IMR-90 (cell line): ENCODE results near the gene CTXN3. TPM values are rescaled to one million over a fixed set of nuclear protein-coding genes. Genes with fewer than 3 reads are reported as not detected.

ENCODE experiments used
- ATAC-seq: fragments of 200-7000 bp; cut with Tn5 transposase; 2 replicates; pipeline ENCODE4 v1.9.1; 2020; ENCODE audit warnings: low read depth, mild to moderate bottlenecking, moderate library complexity
- BruUV-seq: library from RNA; stranded (reverse); fragments of 400-500 nt; replicated peaks from 2 replicates; lab custom pipeline; 2021; lab: Mats Ljungman, UMichigan
- CTCF ChIA-PET: fragments of 300-600 bp; formaldehyde crosslinking; extraction: SDS; loops from one replicate; lab custom pipeline; 2021; ENCODE audit warnings: antibody characterized with exemption; lab: Yijun Ruan, JAX
- POLR2A ChIA-PET: fragments of 300-600 bp; sonication (Branson Sonifier 250); formaldehyde crosslinking; loops from one replicate; lab custom pipeline; 2022; ENCODE audit warnings: antibody characterized with exemption; ENCODE audit not compliant: unreplicated experiment; lab: Charles Lee
- DNase-seq: peaks from one replicate; pipeline ENCODE4 v3.0.0; 2013
- H2AFZ ChIP-seq: replicated peaks from 2 replicates; pipeline ENCODE3; 2013; ENCODE audit warnings: low read length, mild to moderate bottlenecking; ENCODE audit not compliant: poor library complexity
- H2AK5ac ChIP-seq: 2 replicates; pipeline ENCODE4 v1.6.1; 2013; ENCODE audit warnings: low read depth, low read length, inconsistent platforms
- H2AK9ac ChIP-seq: replicated peaks from 2 replicates; pipeline ENCODE3; 2013; ENCODE audit warnings: mild to moderate bottlenecking, low read depth, low read length, moderate library complexity; ENCODE audit not compliant: poor library complexity
- H2BK120ac ChIP-seq: 2 replicates; pipeline ENCODE4 v1.6.1; 2013; ENCODE audit warnings: low read depth, low read length, inconsistent platforms
- H2BK15ac ChIP-seq: 3 replicates; pipeline ENCODE4 v1.6.1; 2013; ENCODE audit warnings: low read depth, low read length, inconsistent platforms
- H2BK20ac ChIP-seq: 2 replicates; pipeline ENCODE4 v1.6.1; 2013; ENCODE audit warnings: low read depth, mild to moderate bottlenecking, inconsistent platforms, low read length, moderate library complexity
- H2BK5ac ChIP-seq: 2 replicates; pipeline ENCODE4 v1.6.1; 2013; ENCODE audit warnings: mild to moderate bottlenecking, low read depth, low read length, inconsistent platforms; ENCODE audit not compliant: poor library complexity, severe bottlenecking
- H3K14ac ChIP-seq: replicated peaks from 2 replicates; pipeline ENCODE4 v1.6.1; 2013; ENCODE audit warnings: low read depth, low read length, inconsistent platforms
- H3K18ac ChIP-seq: 2 replicates; pipeline ENCODE4 v1.6.1; 2013; ENCODE audit warnings: low read depth, low read length, control low read depth
- H3K23ac ChIP-seq: 2 replicates; pipeline ENCODE4 v1.6.1; 2013; ENCODE audit warnings: low read depth, low read length, inconsistent platforms
- H3K27ac ChIP-seq: 2 replicates; pipeline ENCODE4 v1.5.1; 2013; ENCODE audit warnings: mild to moderate bottlenecking, control low read depth, low read length; ENCODE audit not compliant: insufficient read depth
- H3K27me3 ChIP-seq: 2 replicates; pipeline ENCODE4 v1.6.1; 2013; ENCODE audit warnings: low read length; ENCODE audit not compliant: control insufficient read depth, insufficient read depth
- H3K36me3 ChIP-seq: 2 replicates; pipeline ENCODE4 v1.6.1; 2013; ENCODE audit warnings: low read length, mixed read lengths; ENCODE audit not compliant: control insufficient read depth, insufficient read depth
- H3K4ac ChIP-seq: 2 replicates; pipeline ENCODE4 v1.6.1; 2013; ENCODE audit warnings: low read depth, low read length, inconsistent platforms
- H3K4me1 ChIP-seq: 2 replicates; pipeline ENCODE4 v1.6.1; 2013; ENCODE audit warnings: low read length, mixed read lengths; ENCODE audit not compliant: control insufficient read depth, insufficient read depth
- H3K4me2 ChIP-seq: 2 replicates; pipeline ENCODE4 v1.6.1; 2013; ENCODE audit warnings: low read depth, mild to moderate bottlenecking, control low read depth, low read length, moderate library complexity
- H3K4me3 ChIP-seq: 2 replicates; pipeline ENCODE4 v1.5.1; 2013; ENCODE audit warnings: low read depth, mild to moderate bottlenecking, control low read depth, low read length, moderate library complexity; ENCODE audit not compliant: insufficient read depth
- H3K56ac ChIP-seq: 2 replicates; pipeline ENCODE4 v1.6.1; 2013; ENCODE audit warnings: low read length, inconsistent platforms; ENCODE audit not compliant: insufficient read depth; ENCODE audit errors: extremely low read depth
- H3K79me1 ChIP-seq, 2 experiments: 2 replicates each; pipeline ENCODE4 v1.6.1; 2013; ENCODE audit warnings: low read length in 2 of 2, inconsistent platforms in 1 of 2, low read depth in 1 of 2
- H3K9ac ChIP-seq: 2 replicates; pipeline ENCODE4 v1.6.1; 2013; ENCODE audit warnings: low read depth, low read length, control low read depth
- H3K9me1 ChIP-seq: 2 replicates; pipeline ENCODE4 v1.6.1; 2013; ENCODE audit warnings: low read length, inconsistent platforms; ENCODE audit not compliant: insufficient read depth
- H3K9me3 ChIP-seq: 2 replicates; pipeline ENCODE4 v1.6.1; 2013; ENCODE audit warnings: low read length; ENCODE audit not compliant: control insufficient read depth, insufficient read depth
- H4K20me1 ChIP-seq: 2 replicates; pipeline ENCODE4 v1.6.1; 2013; ENCODE audit warnings: low read length, inconsistent platforms; ENCODE audit not compliant: insufficient read depth
- H4K5ac ChIP-seq: 2 replicates; pipeline ENCODE4 v1.6.1; 2013; ENCODE audit warnings: mild to moderate bottlenecking, low read depth, low read length, control low read depth
- H4K8ac ChIP-seq, 2 experiments: 2 replicates each; pipeline ENCODE4 v1.6.1; 2013; ENCODE audit warnings: low read depth in 2 of 2, low read length in 2 of 2, control low read depth in 1 of 2, inconsistent platforms in 1 of 2
- H4K91ac ChIP-seq: 2 replicates; pipeline ENCODE4 v1.6.1; 2013; ENCODE audit warnings: low read depth, low read length, inconsistent platforms; ENCODE audit not compliant: insufficient read depth
- BHLHE40 ChIP-seq: fragments of 150-350 bp; IDR thresholded peaks from 2 replicates; pipeline ENCODE4 v1.6.1; 2016; ENCODE audit warnings: mild to moderate bottlenecking, low read depth, low read length
- CEBPB ChIP-seq: IDR thresholded peaks from 2 replicates; pipeline ENCODE4 v1.6.1; 2012; ENCODE audit warnings: low read depth, low read length, improper control_type of control experiment
- CHD1 ChIP-seq: IDR thresholded peaks from 2 replicates; pipeline ENCODE4 v1.6.1; 2012; ENCODE audit warnings: low read depth, low read length, improper control_type of control experiment
- CTCF ChIP-seq: conservative IDR thresholded peaks from 2 replicates; pipeline ENCODE4 v1.5.1; 2012; ENCODE audit warnings: mild to moderate bottlenecking, low read depth, low read length, improper control_type of control experiment
- FOS ChIP-seq: fragments of 150-350 bp; IDR thresholded peaks from 2 replicates; pipeline ENCODE4 v1.6.1; 2016; ENCODE audit warnings: low read depth, low read length
- MAFK ChIP-seq: IDR thresholded peaks from 2 replicates; pipeline ENCODE4 v1.6.1; 2012; ENCODE audit warnings: low read depth, low read length, improper control_type of control experiment
- MXI1 ChIP-seq: IDR thresholded peaks from 2 replicates; pipeline ENCODE4 v1.6.1; 2012; ENCODE audit warnings: low read depth, mild to moderate bottlenecking, low read length, moderate library complexity, borderline replicate concordance
- NFE2L2 ChIP-seq: fragments of 150-350 bp; IDR thresholded peaks from 2 replicates; pipeline ENCODE4 v1.6.1; 2016; ENCODE audit warnings: low read depth, mild to moderate bottlenecking, low read length
- POLR2A ChIP-seq: IDR thresholded peaks from 2 replicates; pipeline ENCODE4 v1.6.1; 2012; ENCODE audit warnings: mild to moderate bottlenecking, low read depth, low read length
- RAD21 ChIP-seq: IDR thresholded peaks from 2 replicates; pipeline ENCODE4 v1.6.1; 2012; ENCODE audit warnings: low read length, improper control_type of control experiment
- RCOR1 ChIP-seq: IDR thresholded peaks from 2 replicates; pipeline ENCODE4 v1.6.1; 2012; ENCODE audit warnings: mild to moderate bottlenecking, low read length, improper control_type of control experiment; ENCODE audit not compliant: insufficient replicate concordance
- RFX5 ChIP-seq: IDR thresholded peaks from 2 replicates; pipeline ENCODE4 v1.8.0; 2012; ENCODE audit warnings: low read depth, mild to moderate bottlenecking, low read length, moderate library complexity
- WGBS, 2 experiments: methylation state at CpG; one replicate each; pipeline versions ENCODE4 v1.1.5 to v1.1.7; 2013; ENCODE audit warnings: missing lambda C conversion rate in 2 of 2; ENCODE audit not compliant: insufficient read length in 1 of 2; ENCODE audit errors: extremely low coverage in 2 of 2; 5-methylcytosine and 5-hydroxymethylcytosine counted together
- dilution Hi-C: fragments of 300-500 bp; cut with HindIII; formaldehyde crosslinking; loops from one replicate; pipeline ENCODE4 v1.14.3; 2018; ENCODE audit warnings: low sequenced_read_pairs; ENCODE audit not compliant: unreplicated experiment
- in situ Hi-C: fragments of 300-500 bp; cut with MboI; formaldehyde crosslinking; loops from 3 replicates; pipeline ENCODE4 v1.14.3; 2019; ENCODE audit warnings: low sequenced_read_pairs, inconsistent platforms, mixed read lengths
- intact Hi-C: fragments of 100-400 bp; cut with micrococcal nuclease; formaldehyde crosslinking; loops from 2 replicates; pipeline ENCODE4 v1.10.0; 2022
- polyA plus RNA-seq, 3 experiments: library from polyadenylated mRNA; depleted of rRNA; stranded (reverse); fragments of >200 nt; gene quantifications; 2 replicates each; pipeline ENCODE4 v1.2.3, GENCODE V29; 2012; ENCODE audit warnings: low replicate concordance in 1 of 3
- total RNA-seq: library from RNA; depleted of rRNA; stranded (reverse); fragments of >200 nt; gene quantifications from 2 replicates; pipeline ENCODE4 v1.2.3, GENCODE V29; 2012

CTXN3 gene
- total and polyA plus RNA-seq, 2 of the 4 experiments (the other 2 are of a cell fraction), result not detected

- H3K36me3 ChIP-seq, result no peaks in the 10 kb centered on the region
- intact Hi-C loops, result no loop called here
- ATAC-seq (no peak), DNase-seq (no peak)
- H3K14ac ChIP-seq, result no peak overlapping the region
- dilution Hi-C loops, result no loop called here
- ChIA-PET CTCF (no interaction called here), POLR2A (no interaction called here)
- H3K27me3 ChIP-seq, result peaks cover 8% of the 10 kb centered on the region
- no CpG with 5 or more reads among the region's 8 CpGs for WGBS, 2 experiments
- H2BK15ac ChIP-seq, result no peak overlapping the region
- TF ChIP-seq MXI1, result no peak
- TF ChIP-seq BHLHE40, result no peak
- TF ChIP-seq POLR2A, result no peak
- no peak for TF ChIP-seq CTCF
- TF ChIP-seq FOS, result no peak
- TF ChIP-seq CEBPB, result no peak
- TF ChIP-seq CHD1, result no peak
- no peak for TF ChIP-seq RCOR1
- no peak for TF ChIP-seq RAD21
- no peak for TF ChIP-seq RFX5
- no peak for TF ChIP-seq NFE2L2
- no peak for TF ChIP-seq MAFK
- no peak overlapping the region for H4K8ac ChIP-seq
- H3K9ac ChIP-seq, result no peak overlapping the region
- H3K56ac ChIP-seq, result no peak overlapping the region
- H3K23ac ChIP-seq, result no peak overlapping the region
- no peak overlapping the region for H2BK120ac ChIP-seq
- H4K20me1 ChIP-seq, result no peaks in the 10 kb centered on the region
- no peak overlapping the region for H4K91ac ChIP-seq
- no peaks in the 10 kb centered on the region for H3K9me1 ChIP-seq
- H2BK20ac ChIP-seq, result no peak overlapping the region
- no peaks in the 10 kb centered on the region for H3K79me1 ChIP-seq
- H4K5ac ChIP-seq, result no peak overlapping the region
- no peak overlapping the region for H3K27ac ChIP-seq
- in situ Hi-C loops, result no loop called here
- H2AFZ ChIP-seq, result no peak overlapping the region
- H3K9me3 ChIP-seq, result no peaks in the 10 kb centered on the region
- H3K4me3 ChIP-seq, result no peak overlapping the region
- H2AK9ac ChIP-seq, result no peak overlapping the region
- no peak overlapping the region for H3K4me2 ChIP-seq
- no peak overlapping the region for H2AK5ac ChIP-seq
- H2BK5ac ChIP-seq, result no peak overlapping the region
- no peaks in the 10 kb centered on the region for H3K4me1 ChIP-seq
- no peak overlapping the region for H3K4ac ChIP-seq
- H3K18ac ChIP-seq, result no peak overlapping the region
- no TSS peak for BruUV-seq
Observed at GRCh38 chr5:127602896-127603844, 45.7 kb upstream of the CTXN3 start.
